ENCODE measurements around the gene OTOGL. TPM values are rescaled to one million over a fixed set of nuclear protein-coding genes. Genes with fewer than 3 reads are reported as not detected.

OTOGL gene
- total and polyA plus RNA-seq, 4 donors = 0.20 to 0.62 (median 0.54) TPM; not detected in 1

- peak overlapping the region in 1 of 2 donors; percentile 20 for H3K4me3 ChIP-seq (ENCODE audit: low read length in 2 of 2)
- DNase-seq (no peak), ATAC-seq (ENCODE audit: low FRiP score) (no peak)
These were observed 69.6 kb downstream of the OTOGL start for GRCh38 chr12:80168936-80169335.

GRCh38 chr12:80170915-80171314, 71.6 kb downstream of the OTOGL start:
- DNase-seq (no peak), ATAC-seq (ENCODE audit: low FRiP score) (no peak)
- no peaks in the 10 kb centered on the region for H3K4me1 ChIP-seq (ENCODE audit: control insufficient read depth in 1 of 2, insufficient read depth in 2 of 2, low read length in 2 of 2)
- no peaks in the 10 kb centered on the region for H3K9me3 ChIP-seq (ENCODE audit: control insufficient read depth, low read length)
- no peaks in the 10 kb centered on the region for H3K27me3 ChIP-seq (ENCODE audit: control insufficient read depth in 1 of 2, insufficient read depth in 2 of 2, low read length in 1 of 2)
- no peak overlapping the region for H3K4me3 ChIP-seq (ENCODE audit: low read length in 2 of 2)
- intact Hi-C loops (cut with DNase I) = no loop called here
- H3K27ac ChIP-seq (ENCODE audit: low read depth in 1 of 2, low read length in 2 of 2) = no peak overlapping the region
- WGBS, 2 donors = 86 to 90% methylated on average over 2 of the region's 2 CpGs
- no peaks in the 10 kb centered on the region for H3K36me3 ChIP-seq (ENCODE audit: control insufficient read depth in 1 of 2, insufficient read depth in 2 of 2, low read length in 1 of 2)

More at GRCh38 chr12:80168936-80169335, 69.6 kb downstream of the OTOGL start:
- Histone ChIP-seq H3K9me3 (ENCODE audit: control insufficient read depth, low read length) (no peaks in the 10 kb centered on the region), H3K36me3 (ENCODE audit: control insufficient read depth in 1 of 2, insufficient read depth in 2 of 2, low read length in 1 of 2) (no peaks in the 10 kb centered on the region), H3K27ac (ENCODE audit: low read depth in 1 of 2, low read length in 2 of 2) (no peak overlapping the region), H3K27me3 (ENCODE audit: control insufficient read depth in 1 of 2, insufficient read depth in 2 of 2, low read length in 1 of 2) (no peaks in the 10 kb centered on the region), H3K4me1 (ENCODE audit: control insufficient read depth in 1 of 2, insufficient read depth in 2 of 2, low read length in 2 of 2) (no peaks in the 10 kb centered on the region)
- intact Hi-C loops (cut with DNase I) = loop anchor here in 1 of 2 donors (10.0 kb wide), 1 partner anchor 214 kb away; no protein-coding TSS in a partner anchor

- H3K9me3 ChIP-seq (ENCODE audit: control insufficient read depth, low read length) = no peaks in the 10 kb centered on the region
- ATAC-seq (ENCODE audit: low FRiP score) (no peak), DNase-seq (no peak)
- 89 to 91% methylated on average over 5 of the region's 5 CpGs for WGBS, 2 donors
- H3K36me3 ChIP-seq (ENCODE audit: control insufficient read depth in 1 of 2, insufficient read depth in 2 of 2, low read length in 1 of 2) = no peaks in the 10 kb centered on the region
- no peaks in the 10 kb centered on the region for H3K27me3 ChIP-seq (ENCODE audit: control insufficient read depth in 1 of 2, insufficient read depth in 2 of 2, low read length in 1 of 2)
- no peaks in the 10 kb centered on the region for H3K4me1 ChIP-seq (ENCODE audit: control insufficient read depth in 1 of 2, insufficient read depth in 2 of 2, low read length in 2 of 2)
- intact Hi-C loops (cut with DNase I) = no loop called here
- no peak overlapping the region for H3K4me3 ChIP-seq (ENCODE audit: low read length in 2 of 2)
- no peak overlapping the region for H3K27ac ChIP-seq (ENCODE audit: low read depth in 1 of 2, low read length in 2 of 2)
These were observed 73.9 kb downstream of the OTOGL start for GRCh38 chr12:80173083-80173864.

- no peak overlapping the region for H3K27ac ChIP-seq (ENCODE audit: low read depth in 1 of 2, low read length in 2 of 2)
- no peak for ATAC-seq (ENCODE audit: low FRiP score)
- 85 to 94% methylated on average over 2 of the region's 2 CpGs for WGBS, 2 donors
These were observed 76.1 kb downstream of the OTOGL start for GRCh38 chr12:80175307-80175930.

GRCh38 chr12:80176706-80177105, 77.4 kb downstream of the OTOGL start:
- intact Hi-C loops (cut with DNase I) = no loop called here
- H3K9me3 ChIP-seq (ENCODE audit: control insufficient read depth, low read length) = no peaks in the 10 kb centered on the region
- ATAC-seq (ENCODE audit: low FRiP score) (no peak), DNase-seq (no peak)
- no peaks in the 10 kb centered on the region for H3K27me3 ChIP-seq (ENCODE audit: control insufficient read depth in 1 of 2, insufficient read depth in 2 of 2, low read length in 1 of 2)
- no peaks in the 10 kb centered on the region for H3K36me3 ChIP-seq (ENCODE audit: control insufficient read depth in 1 of 2, insufficient read depth in 2 of 2, low read length in 1 of 2)
- no peak overlapping the region for H3K27ac ChIP-seq (ENCODE audit: low read depth in 1 of 2, low read length in 2 of 2)
- 76 to 86% methylated on average over 2 of the region's 2 CpGs for WGBS, 2 donors
- no peaks in the 10 kb centered on the region for H3K4me1 ChIP-seq (ENCODE audit: control insufficient read depth in 1 of 2, insufficient read depth in 2 of 2, low read length in 2 of 2)
- no peak overlapping the region for H3K4me3 ChIP-seq (ENCODE audit: low read length in 2 of 2)

More at GRCh38 chr12:80175307-80175930, 76.1 kb downstream of the OTOGL start:
- no peaks in the 10 kb centered on the region for H3K9me3 ChIP-seq (ENCODE audit: control insufficient read depth, low read length)
- no peak overlapping the region for H3K4me3 ChIP-seq (ENCODE audit: low read length in 2 of 2)
- DNase-seq = no peak
- H3K27me3 ChIP-seq (ENCODE audit: control insufficient read depth in 1 of 2, insufficient read depth in 2 of 2, low read length in 1 of 2) = no peaks in the 10 kb centered on the region
- intact Hi-C loops (cut with DNase I) = no loop called here
- H3K4me1 ChIP-seq (ENCODE audit: control insufficient read depth in 1 of 2, insufficient read depth in 2 of 2, low read length in 2 of 2) = no peaks in the 10 kb centered on the region
- no peaks in the 10 kb centered on the region for H3K36me3 ChIP-seq (ENCODE audit: control insufficient read depth in 1 of 2, insufficient read depth in 2 of 2, low read length in 1 of 2)

GRCh38 chr12:80178846-80179245, 79.5 kb downstream of the OTOGL start:
- ATAC-seq (ENCODE audit: low FRiP score) = no peak
- Histone ChIP-seq H3K36me3 (ENCODE audit: control insufficient read depth in 1 of 2, insufficient read depth in 2 of 2, low read length in 1 of 2) (no peaks in the 10 kb centered on the region), H3K4me3 (ENCODE audit: low read length in 2 of 2) (no peak overlapping the region), H3K27me3 (ENCODE audit: control insufficient read depth in 1 of 2, insufficient read depth in 2 of 2, low read length in 1 of 2) (no peaks in the 10 kb centered on the region), H3K9me3 (ENCODE audit: control insufficient read depth, low read length) (no peaks in the 10 kb centered on the region), H3K4me1 (ENCODE audit: control insufficient read depth in 1 of 2, insufficient read depth in 2 of 2, low read length in 2 of 2) (no peaks in the 10 kb centered on the region), H3K27ac (ENCODE audit: low read depth in 1 of 2, low read length in 2 of 2) (no peak overlapping the region)
- 75 to 87% methylated on average over 3 of the region's 3 CpGs for whole genome bisulfite sequencing, 2 donors
- DNase-seq = no peak
- intact Hi-C loops (cut with DNase I) = no loop called here

- Histone ChIP-seq H3K9me3 (ENCODE audit: control insufficient read depth, low read length) (no peaks in the 10 kb centered on the region), H3K27me3 (ENCODE audit: control insufficient read depth in 1 of 2, insufficient read depth in 2 of 2, low read length in 1 of 2) (no peaks in the 10 kb centered on the region), H3K27ac (ENCODE audit: low read depth in 1 of 2, low read length in 2 of 2) (no peak overlapping the region), H3K4me1 (ENCODE audit: control insufficient read depth in 1 of 2, insufficient read depth in 2 of 2, low read length in 2 of 2) (peaks cover 0 to 3% of the 10 kb centered on the region in 2 donors), H3K36me3 (ENCODE audit: control insufficient read depth in 1 of 2, insufficient read depth in 2 of 2, low read length in 1 of 2) (no peaks in the 10 kb centered on the region), H3K4me3 (ENCODE audit: low read length in 2 of 2) (no peak overlapping the region)
- intact Hi-C loops (cut with DNase I) = loop anchor here in 1 of 2 donors (10.0 kb wide), 2 partner anchors 129 to 489 kb away; partner anchors contain the start of gene PAWR
- 90% methylated on average over 2 of the region's 2 CpGs for WGBS, 2 donors
- DNase-seq = no peak
- no peak for ATAC-seq (ENCODE audit: low FRiP score)
These were observed 84.6 kb downstream of the OTOGL start for GRCh38 chr12:80183939-80184338.

- WGBS, 2 donors = 47 to 91% methylated on average over 2 of the region's 2 CpGs
- ATAC-seq (ENCODE audit: low FRiP score) (no peak), DNase-seq (no peak)
- intact Hi-C loops (cut with DNase I) = loop anchor here (5.0 to 10.0 kb wide), 8 partner anchors 130 to 778 kb away; partner anchors contain the start of genes PAWR (in 1 of the 2) and PPP1R12A (in 1 of the 2)
- Histone ChIP-seq H3K4me1 (ENCODE audit: control insufficient read depth in 1 of 2, insufficient read depth in 2 of 2, low read length in 2 of 2) (peaks cover 0 to 3% of the 10 kb centered on the region in 2 donors), H3K4me3 (ENCODE audit: low read length in 2 of 2) (no peak overlapping the region), H3K27me3 (ENCODE audit: control insufficient read depth in 1 of 2, insufficient read depth in 2 of 2, low read length in 1 of 2) (no peaks in the 10 kb centered on the region), H3K36me3 (ENCODE audit: control insufficient read depth in 1 of 2, insufficient read depth in 2 of 2, low read length in 1 of 2) (no peaks in the 10 kb centered on the region), H3K27ac (ENCODE audit: low read depth in 1 of 2, low read length in 2 of 2) (no peak overlapping the region), H3K9me3 (ENCODE audit: control insufficient read depth, low read length) (no peaks in the 10 kb centered on the region)
These were observed 85.6 kb downstream of the OTOGL start for GRCh38 chr12:80184926-80185325.

All from aorta (tissue), 5 donors.